CD4-positive, alpha-beta T cell treated with Interleukin-21 for 1 hour (primary cell): ENCODE measurements around the gene RPP38.
A peak's percentile ranks its signal among the peaks of the same experiment; 100 is the strongest.

Experiments
- DNase-seq: peaks from one replicate; pipeline ENCODE4 v3.0.0-alpha.2; 2020

RPP38 gene, protein sequence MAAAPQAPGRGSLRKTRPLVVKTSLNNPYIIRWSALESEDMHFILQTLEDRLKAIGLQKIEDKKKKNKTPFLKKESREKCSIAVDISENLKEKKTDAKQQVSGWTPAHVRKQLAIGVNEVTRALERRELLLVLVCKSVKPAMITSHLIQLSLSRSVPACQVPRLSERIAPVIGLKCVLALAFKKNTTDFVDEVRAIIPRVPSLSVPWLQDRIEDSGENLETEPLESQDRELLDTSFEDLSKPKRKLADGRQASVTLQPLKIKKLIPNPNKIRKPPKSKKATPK

DNA sequence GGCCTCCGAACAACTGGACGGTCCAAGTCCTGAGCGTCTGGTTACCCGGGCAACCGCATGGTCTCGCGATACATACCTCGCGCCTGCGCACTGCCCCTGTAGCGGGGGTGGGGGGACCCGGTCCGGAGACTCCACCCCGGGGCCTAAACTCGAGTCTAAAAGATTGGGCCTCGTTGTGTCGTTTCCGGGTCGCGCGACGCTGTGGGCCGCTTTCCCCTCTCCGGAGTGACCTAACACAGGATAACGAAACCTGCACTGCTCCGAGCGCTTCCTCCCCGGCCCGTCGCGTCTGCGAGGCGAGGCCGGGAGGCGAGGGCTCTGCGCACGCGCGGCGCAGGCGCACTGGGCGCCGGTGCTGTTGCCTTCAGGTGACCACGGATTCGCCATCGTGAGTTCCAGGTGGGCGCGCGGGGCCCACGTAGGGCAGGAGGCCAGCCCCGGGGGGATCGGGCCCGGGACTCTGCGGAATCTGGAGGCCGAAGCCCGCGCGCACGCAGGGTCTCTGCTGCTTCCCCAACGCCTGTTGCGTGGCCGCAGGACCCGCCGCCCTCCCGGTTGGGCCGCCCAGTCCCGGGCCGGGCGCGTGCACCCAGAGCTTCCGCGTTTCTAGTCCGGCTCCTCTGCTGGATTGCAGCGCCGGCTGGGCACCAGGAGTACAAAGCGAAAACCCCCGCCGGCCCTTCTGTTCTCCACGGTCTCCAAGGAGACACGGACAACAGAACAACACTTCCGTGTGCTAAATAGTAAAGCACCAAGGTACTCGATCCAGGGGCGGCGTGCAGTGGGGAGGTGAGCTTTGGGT is at the start of gene RPP38:
RPP38 (plus strand) TSS at position 345 of the 802 bp plus-strand sequence. CDS start 5,960 bp downstream, outside the sequence.
- DNase-seq: peak; percentile 94

DNA sequence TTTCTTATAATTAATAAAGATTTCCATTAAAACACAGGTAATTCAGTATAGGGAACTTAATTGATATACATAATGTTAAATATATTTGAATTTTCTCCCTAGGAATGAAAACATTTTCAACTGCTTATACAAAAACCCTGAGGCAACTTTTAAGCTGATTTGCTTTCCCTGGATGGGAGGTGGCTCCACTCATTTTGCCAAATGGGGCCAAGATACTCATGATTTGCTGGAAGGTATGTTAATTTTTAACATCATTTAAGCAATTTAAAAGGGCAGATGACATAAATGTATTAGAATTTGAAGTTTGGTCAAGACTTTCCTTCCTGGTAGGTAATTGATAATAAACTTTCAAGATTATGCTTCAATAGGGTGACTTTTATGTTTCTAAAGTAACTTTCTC is 47.6 kb upstream of the RPP38 start:
- no peak for DNase-seq

DNA sequence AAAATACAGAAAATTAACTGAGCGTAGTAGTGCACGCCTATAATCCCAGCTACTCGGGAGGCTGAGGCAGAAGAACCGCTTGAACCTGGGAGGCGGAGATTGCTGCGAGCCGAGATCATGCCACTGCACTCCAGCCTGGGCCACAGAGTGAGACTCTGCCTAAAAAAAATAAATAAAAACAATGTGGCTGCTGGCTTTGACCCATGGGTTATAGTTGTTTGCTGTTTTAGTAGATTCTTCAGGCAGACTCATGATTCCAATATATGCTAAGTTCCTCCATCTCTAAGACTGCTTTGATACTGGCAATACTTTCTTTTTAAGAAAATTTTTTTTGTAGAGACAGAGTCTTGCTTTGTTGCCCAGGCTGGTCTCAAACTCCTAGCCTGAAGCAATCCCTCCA is 45.0 kb upstream of the RPP38 start:
- no peak for DNase-seq

DNA sequence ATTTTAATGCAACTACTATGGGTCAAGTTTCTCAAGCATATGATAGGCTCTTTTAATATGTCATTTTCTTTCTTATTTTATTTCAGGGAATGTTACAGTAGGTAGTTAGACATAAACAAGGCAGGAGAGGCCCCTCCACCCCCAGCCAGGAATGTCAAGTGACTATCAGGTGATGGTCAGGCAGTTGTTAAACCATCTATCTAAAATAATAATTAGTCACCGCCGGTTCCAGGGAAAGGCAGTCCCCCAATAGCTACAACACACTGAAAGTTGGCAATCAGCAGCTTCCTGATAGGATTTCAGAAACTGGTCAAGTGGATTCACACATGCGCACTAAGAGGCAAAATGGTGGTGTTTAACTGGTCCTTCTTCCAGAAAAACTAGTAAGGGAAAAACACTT is 44.1 kb upstream of the RPP38 start:
- no peak for DNase-seq

DNA sequence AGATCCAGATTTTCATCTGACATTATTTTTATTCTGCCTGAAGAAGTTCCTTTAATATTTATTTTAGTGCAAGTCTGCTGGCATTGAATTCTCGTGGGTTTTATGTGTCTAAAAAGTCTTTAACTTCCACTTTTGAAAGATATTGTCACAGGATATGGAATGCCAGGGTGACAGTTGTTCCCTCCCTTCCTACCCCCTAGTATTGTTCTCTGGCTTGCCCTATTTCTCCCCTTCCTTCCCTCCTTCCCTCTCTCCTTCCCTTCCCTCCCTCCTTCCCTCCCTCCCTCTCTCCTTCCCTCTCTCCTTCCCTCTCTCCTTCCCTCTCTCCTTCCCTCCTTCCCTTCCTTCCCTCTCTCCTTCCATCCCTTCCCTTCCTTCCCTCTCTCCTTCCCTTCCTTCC is 38.5 kb upstream of the RPP38 start:
- DNase-seq: no peak

DNA sequence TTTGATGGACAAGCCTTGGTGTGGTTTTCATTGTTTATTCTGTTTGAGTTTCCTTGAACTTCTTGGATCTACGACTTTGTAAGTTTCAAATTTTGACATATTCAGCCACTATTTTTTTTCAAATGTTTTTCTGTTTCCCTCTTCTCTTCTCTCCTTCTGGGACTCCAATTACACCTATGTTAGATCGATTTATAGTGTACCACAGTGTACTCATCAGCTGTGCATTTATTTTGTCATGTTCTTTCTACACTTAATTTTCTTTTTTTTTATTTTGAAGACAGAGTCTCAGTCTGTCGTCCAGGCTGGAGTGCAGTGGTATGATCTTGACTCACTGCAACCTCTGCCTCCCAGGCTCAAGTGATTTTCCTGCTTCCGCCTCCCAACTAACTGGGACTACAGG is 37.2 kb upstream of the RPP38 start:
- no peak for DNase-seq

DNA sequence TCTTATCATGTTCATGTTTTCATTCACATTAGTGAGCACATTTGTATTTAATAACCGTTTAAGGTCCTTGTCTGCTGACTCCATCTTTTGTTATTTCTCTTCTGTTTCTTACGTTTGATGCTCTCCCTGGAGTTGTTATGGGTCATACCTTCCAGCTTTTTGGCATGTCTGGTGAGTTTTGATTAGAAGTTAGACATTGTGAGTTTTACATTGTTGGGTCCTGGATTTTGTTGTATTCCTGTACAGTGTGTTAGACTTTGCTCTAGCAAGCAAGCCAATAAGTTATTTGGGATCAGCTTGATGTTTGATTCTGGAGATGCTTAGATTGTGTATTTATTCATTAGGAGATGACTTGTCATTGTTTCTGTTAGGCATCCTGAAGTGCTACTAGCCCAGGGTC is 36.5 kb upstream of the RPP38 start:
- no peak for DNase-seq

DNA sequence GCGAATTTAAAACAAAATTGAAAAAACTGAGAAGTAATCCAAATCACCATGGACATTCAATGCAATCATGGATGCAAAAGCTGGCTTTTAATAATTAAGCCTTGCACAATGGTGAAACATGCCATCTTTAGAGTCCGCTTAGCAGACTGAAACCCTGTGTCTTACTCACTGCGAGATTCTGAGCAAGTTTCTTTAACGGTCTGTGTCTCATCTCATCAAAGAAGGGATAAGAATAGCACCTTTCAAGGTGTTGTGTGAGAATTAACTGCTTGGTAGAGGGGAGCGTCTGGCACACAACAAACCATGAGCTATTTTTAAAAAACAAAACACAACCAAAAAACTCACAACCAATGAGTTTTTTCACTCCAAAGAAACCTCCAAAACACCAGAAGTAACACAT is 30.0 kb upstream of the RPP38 start:
- DNase-seq: no peak

DNA sequence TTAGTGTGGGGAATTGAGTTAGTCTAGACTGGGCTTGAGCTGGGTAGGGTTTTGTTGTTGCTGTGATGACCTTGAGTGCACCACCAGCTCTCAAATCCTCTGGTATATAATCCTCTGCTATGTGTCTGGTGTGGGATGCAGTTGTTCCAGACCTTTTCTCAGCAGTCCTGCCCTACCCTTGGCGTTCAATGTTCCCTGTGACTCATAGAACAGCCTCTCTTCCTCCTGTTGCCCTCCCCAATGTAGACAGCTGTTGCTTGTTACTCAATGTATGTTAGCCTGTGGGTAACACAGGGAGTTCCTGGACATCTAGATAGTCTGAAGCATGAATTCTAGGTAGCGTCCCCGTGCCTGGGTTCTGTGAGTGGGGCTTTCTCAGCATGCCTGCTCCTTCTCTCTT is 28.4 kb upstream of the RPP38 start:
- no peak for DNase-seq

DNA sequence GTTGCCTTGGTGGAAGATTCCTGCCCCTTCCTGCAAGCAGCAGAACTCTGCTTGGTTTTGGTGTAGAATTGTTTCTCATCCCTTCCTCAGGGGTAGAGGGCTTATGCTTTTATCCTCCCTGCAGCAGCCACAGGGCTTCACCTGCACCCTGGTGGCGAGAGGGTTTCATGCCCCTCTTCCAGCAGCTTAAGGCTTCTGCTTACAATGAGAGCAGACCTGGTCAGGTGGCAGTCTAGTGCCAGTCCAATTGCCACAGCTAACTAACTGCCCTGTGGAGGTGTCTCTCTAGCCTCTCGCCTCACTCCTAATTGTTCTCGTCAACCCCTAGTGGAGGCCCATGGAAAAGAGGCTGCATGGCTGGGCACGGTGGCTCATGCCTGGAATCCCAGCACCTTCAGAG is 27.9 kb upstream of the RPP38 start:
- no peak for DNase-seq

DNA sequence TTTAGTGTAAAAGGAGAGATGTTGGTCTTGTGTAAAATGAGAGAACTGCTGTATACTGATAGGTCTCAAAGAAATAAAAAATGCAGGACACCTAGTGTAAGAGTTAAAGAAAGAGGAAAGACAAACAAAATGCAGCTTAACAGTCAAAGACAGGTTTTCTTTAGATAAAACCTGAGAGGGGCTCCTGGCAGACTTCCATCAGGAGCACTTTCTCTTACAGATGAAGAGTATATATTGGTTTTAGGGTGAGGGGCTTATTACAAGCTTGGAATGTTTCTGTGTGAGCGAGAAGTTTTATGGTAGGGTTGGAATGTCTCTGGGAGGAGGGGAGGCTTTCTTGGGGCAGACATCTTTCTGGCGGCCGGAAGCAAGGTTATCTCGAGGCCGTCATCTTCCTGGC is 24.8 kb upstream of the RPP38 start:
- no peak for DNase-seq

DNA sequence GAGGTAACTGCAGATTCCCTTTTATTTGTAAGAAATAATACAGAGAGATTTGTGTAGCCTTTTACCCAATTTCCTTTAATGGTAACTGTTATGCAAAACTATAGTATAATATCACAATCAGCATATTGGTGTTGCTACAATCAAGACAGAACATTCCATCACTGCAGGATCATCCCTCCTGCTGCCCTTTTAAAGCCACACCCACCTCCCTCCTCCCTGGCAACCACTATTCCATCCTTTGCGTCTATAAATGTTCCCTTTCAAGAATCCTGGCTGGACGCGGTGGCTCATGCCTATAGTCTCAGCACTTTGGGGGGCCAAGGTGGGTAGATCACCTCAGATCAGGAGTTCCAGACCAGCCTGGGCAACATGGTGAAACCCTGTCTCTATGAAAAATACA is 21.7 kb upstream of the RPP38 start:
- no peak for DNase-seq

DNA sequence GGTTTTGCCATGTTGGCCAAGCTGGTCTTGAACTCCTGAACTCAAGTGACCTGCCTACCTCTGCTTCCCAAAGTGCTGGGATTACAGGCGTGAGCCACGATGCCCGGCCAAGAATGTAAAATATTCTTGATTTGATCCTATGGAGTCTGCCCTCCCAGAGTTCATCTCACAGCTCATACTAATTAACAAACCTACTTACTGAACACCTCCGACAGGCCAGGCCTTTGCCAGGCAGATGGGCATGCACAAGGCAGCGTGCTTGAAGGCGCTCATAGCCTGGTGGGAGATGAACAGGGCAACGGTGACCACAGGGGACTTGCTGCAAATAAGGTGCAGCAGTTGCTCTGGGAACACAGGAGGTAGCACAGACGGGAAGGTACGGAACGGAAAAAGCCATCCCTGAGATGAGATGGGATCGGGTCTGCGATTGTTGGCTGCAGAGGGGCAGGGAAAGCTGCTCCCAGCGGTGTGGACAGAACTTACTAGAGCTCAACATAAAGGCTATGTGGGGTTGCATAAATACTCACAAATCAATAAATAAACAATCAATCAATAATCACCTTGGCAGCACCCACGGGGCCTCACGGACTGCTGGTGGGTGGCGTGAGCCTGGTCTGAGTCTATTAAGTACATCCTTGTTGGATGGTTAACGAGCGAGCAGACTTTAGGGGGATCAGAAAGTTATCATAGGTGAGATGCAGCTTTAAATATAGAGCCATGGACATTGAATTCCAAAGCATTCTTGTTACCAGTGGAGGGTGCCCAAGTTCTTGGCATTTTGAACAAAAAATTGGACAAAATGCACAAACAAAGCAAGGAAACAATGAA is 13.3 kb upstream of the RPP38 start:
- no peak for DNase-seq

DNA sequence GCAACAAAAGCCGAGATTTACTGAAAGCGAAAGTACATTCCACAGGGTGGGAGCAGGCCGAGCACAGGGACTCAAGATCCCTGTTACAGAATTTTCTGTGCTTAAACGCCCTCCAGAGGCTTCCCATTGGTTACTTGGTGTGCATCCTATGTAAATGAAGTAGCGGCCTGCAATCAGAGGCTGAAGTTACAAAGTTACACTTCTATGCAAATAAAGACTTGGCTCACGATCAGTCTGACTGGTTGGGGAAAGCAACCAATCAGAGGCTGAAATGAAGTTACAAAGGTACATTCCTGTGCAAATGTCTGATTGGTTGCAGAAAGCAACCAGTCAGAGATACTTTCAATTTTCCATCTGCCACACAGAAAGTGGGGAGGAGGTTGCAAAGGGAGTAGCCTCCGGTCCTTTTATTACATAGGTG is 12.6 kb upstream of the RPP38 start:
- peak; percentile 75 for DNase-seq

DNA sequence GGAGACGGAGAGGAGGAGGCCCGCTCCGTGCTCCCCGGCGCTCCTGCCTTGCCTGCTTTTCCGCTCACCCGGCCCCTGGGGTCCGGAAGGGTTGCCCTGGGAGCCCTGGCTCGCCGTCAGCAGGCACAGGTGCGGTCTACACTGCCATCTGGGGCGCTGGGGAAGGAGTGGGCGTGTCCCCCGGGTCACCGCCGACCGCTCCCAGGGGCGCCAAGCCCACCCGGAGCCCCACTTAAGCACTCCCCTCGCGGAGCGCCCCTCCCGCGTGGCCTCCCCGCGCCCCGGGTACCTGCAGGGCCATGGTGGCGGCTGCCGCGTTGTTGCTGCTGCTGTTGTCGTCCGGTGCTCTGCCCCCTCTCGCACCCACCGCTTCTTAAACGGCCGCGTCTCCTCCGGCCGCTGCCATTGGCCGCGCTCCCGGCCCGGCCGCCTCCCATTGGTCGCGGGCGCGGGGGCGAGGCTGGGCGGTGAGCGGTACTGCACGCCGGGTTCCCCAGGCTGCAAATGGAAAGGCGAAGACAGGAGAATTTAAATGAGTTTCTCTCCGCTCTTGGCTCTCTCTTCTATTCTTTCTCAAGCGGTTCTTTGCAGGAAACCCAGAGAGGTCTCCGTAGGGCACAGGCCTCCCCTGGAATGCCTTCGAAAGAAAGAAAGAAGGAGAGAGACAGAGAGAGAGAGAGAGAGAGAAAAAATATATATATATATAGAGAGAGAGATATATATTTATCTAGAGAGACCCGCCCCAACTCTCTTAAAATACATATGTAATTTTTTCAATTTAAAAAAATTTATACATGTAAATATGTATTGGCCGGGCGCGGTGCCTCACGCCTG is 8.5 kb upstream of the RPP38 start, which contains the start of gene ACBD7:
ACBD7 (minus strand) TSS at position 349 of the 834 bp plus-strand sequence; CDS start at position 301, 48 bp downstream.
- DNase-seq: peak; percentile 80

DNA sequence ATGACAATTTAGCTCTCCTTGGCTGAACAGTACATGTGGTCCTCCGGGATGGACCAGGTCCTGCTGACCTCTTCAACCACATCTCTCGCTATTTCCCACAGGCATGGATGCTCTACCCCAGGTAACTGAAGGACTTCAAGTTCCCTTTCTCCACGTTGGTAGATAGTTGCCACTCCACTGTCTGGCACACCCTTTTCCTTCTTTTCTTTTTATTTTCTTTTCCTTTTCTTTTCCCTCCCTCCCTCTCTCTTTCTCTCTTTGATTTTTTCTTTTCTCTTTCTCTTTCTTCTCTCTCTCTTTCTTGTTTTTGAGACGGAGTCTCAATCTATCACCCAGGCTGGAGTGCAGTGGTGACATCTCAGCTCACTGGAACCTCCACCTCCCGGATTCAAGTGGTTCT is 5.7 kb upstream of the RPP38 start:
- no peak for DNase-seq

DNA sequence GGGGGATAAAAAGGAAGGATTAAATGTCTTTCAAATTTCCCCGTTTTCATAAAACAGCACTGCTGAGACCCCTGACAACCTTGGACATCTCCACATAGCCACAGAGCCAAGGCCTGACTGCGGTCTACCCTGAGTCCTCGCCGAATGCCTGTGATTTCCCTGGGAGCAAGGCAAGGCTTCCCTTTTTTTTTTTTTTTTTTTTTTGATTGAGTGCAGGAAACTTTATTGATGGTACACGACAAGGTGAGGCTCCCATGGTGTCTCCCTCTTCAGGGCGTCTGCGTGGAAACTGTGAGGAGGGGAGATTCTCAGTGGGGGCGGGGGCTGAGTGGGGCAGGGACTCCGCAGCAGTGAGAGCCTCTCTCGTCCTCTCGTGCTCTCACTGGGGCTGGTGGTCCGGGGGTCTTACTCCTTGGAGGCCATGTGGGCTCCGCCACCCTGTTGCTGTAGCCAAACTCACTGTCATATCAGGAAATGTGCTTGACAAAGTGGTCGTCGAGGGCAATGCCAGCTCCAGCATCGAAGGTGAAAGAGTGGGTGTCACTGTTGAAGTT is 4.2 kb upstream of the RPP38 start:
- no peak for DNase-seq

DNA sequence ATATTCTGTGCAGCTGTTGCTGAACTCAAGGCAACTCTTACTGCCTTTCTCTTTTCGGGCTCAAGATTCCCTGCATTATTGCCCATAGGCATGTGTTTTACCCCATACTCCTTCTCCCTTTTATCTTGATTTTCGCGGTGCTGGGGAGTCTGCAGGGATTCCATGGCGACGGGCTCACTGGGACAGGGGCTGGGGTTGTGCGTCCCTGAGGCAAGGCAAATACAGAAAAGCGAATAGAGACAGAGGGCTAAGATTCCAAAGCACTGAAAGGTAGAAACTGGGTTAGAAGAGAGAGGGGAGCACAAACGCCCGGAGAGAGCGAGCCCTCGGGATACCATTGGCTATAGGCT is 519 bp upstream of the RPP38 start:
- DNase-seq: no peak

DNA sequence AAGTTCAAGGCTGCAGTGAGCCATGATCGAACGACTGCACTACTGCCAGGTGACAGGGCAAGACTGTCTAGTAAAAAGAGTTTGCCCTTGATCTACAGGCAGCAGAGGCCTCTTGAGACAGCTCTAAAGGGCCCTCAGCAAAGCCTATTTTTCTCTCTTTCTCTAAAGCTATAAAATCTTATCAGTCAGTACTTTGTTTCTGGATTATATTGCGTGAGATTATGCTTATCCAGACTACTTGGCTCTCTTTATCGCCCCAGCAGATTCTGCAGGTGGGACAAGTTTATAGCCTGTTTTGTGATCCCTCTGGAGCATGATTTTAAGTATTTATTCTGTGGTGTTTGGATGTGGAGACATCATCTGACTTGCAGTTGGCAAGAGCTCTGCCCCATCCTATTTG is 2.7 kb downstream of the RPP38 start:
- no peak for DNase-seq

DNA sequence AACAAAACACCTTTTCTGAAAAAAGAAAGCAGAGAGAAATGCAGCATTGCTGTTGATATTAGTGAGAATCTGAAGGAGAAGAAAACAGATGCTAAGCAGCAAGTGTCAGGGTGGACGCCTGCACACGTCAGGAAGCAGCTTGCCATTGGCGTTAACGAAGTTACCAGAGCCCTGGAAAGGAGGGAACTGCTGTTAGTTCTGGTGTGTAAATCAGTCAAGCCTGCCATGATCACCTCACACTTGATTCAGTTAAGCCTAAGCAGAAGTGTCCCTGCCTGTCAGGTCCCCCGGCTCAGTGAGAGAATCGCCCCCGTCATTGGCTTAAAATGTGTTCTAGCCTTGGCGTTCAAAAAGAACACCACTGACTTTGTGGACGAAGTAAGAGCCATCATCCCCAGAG is 6.4 kb downstream of the RPP38 start:
- no peak for DNase-seq

DNA sequence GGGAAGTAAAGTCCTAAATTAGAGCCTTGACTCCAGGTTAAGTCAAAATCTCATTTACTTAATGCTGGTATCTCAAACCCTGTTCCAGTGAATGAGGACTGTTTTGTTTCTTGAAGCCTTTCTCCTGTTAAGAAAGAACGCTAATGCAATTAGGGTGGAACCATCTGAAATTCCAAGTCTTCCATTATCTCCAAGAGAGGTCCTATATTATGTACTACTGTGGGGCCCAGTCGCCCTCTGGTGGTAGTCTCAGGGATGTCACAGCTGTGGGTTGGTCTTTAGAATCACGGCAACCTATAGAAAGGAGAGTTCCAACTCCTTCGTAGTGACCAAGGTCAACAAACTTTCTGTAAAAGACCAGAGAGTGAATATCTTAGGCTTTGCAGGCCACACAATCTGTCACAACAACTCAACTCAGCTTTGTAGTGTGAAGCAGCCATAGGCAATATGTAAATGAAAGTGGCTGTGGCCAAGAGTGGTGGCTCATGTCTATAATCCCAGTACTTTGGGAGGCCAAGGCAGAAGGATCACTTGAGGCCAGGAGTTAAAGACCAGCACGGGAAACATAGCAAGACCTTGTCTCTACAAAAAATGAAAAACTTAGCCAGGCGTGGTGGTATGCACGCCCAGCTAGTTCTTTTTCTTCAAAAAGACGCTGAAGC is 9.3 kb downstream of the RPP38 start:
- DNase-seq: peak; percentile 73

DNA sequence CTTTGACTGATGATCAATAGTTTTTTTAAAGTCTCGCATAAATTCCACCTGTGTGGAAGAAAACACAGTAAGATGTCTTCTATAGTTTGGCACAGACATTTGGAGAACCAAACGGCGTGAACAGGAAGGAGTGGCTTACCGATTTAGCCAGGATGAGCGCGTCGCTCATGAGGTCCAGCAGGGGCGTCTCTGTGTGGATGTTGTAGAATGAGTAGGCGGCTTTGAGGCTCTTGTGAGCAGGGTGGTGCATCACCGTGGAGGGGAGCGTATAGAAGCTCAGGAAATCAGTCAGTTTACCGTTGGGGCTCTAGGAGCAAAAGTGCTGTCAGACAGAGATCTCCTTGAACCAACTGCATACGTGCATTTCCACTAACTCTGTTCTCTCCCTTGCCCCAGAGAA is 15.5 kb downstream of the RPP38 start:
- no peak for DNase-seq
